Measurements from ENCODE around the gene FOXJ3.

GRCh38 chr1:42251042-42251441 is 84.0 kb downstream of the FOXJ3 start:
- TF ChIP-seq SUZ12 (IDR thresholded peaks at IDR 0.05; ENCODE audit: extremely low read depth, insufficient read depth, insufficient read length) (no peak), ZNF274 (IDR thresholded peaks at IDR 0.05; ENCODE audit: low read depth, low read length) (no peak), YY1 (IDR thresholded peaks at IDR 0.05; ENCODE audit: insufficient read depth, insufficient read length) (no peak)
